ENCODE measurements around the gene SYDE1. TPM values are rescaled to one million over a fixed set of nuclear protein-coding genes. Genes with fewer than 3 reads are reported as not detected.
"Not testable (repeated sequence)": the region's sequence is repeated elsewhere in the genome, so short reads cannot be mapped to it uniquely, and the experiment has no call there.

SYDE1 gene
- total and polyA plus RNA-seq, 2 donors from 2014 or later, result 13.9 to 26.9 TPM

DNA sequence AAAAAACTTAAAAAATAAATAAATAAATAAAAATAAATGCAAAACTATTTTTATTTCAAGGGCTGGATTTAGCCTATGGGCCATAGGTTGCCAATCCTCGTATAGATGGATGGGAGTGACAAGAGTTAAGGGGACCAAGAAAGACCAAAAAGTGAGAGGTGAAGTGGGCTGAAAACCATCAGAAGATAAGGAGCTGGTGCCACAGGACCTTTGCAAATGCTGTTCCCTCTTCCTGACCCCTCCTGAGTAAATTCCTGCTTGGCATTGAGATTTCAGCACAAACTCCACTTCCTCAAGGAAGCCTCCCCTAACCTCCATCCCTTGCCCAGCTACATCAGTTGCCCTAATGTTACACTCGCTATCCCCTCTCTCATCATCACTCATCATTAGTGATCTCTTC lies 14.2 kb upstream of the SYDE1 start:
- intact Hi-C loops (cut with DNase I), result no loop called here
- no peak overlapping the region for H3K4me3 ChIP-seq (ENCODE audit: low read length in 3 of 3)

GRCh38 chr19:15096223-15096622 lies 11.0 kb upstream of the SYDE1 start:
- DNase-seq, result no peak
- no peak for TF ChIP-seq CTCF (IDR thresholded peaks at IDR 0.05; ENCODE audit: borderline replicate concordance, extremely low read depth, insufficient read depth)
- Histone ChIP-seq H3K4me3 (ENCODE audit: low read length in 3 of 3) (no peak overlapping the region), H3K27me3 (ENCODE audit: control insufficient read depth, insufficient read depth, low read length) (no peaks in the 10 kb centered on the region), H3K36me3 (ENCODE audit: control insufficient read depth in 2 of 3, insufficient read depth in 3 of 3, low read length in 3 of 3) (no peaks in the 10 kb centered on the region), H3K4me1 (ENCODE audit: control insufficient read depth in 2 of 3, insufficient read depth in 2 of 3, low read depth in 1 of 3, low read length in 3 of 3) (peaks cover 0 to 2% (median 0%) of the 10 kb centered on the region in 3 donors), H3K9me3 (ENCODE audit: control insufficient read depth in 2 of 3, insufficient read depth in 1 of 3, low read length in 3 of 3) (no peaks in the 10 kb centered on the region), H3K27ac (ENCODE audit: low read depth in 2 of 2, low read length in 2 of 2) (no peak overlapping the region), H3K9ac (ENCODE audit: low read length in 3 of 3) (no peak overlapping the region)
- FAIRE-seq, result no peak
- intact Hi-C loops (cut with DNase I), result no loop called here

More for the DNA sequence above, 14.2 kb upstream of the SYDE1 start:
- H3K9me3 ChIP-seq (ENCODE audit: control insufficient read depth in 2 of 3, insufficient read depth in 1 of 3, low read length in 3 of 3), result no peaks in the 10 kb centered on the region
- H3K27ac ChIP-seq (ENCODE audit: low read depth in 2 of 2, low read length in 2 of 2), result no peak overlapping the region
- H3K27me3 ChIP-seq (ENCODE audit: control insufficient read depth, insufficient read depth, low read length), result no peaks in the 10 kb centered on the region
- no peak for DNase-seq
- no peaks in the 10 kb centered on the region for H3K36me3 ChIP-seq (ENCODE audit: control insufficient read depth in 2 of 3, insufficient read depth in 3 of 3, low read length in 3 of 3)
- TF ChIP-seq CTCF (IDR thresholded peaks at IDR 0.05; ENCODE audit: borderline replicate concordance, extremely low read depth, insufficient read depth), result no peak
- FAIRE-seq, result no peak
- peaks cover 0 to 2% (median 0%) of the 10 kb centered on the region in 3 donors for H3K4me1 ChIP-seq (ENCODE audit: control insufficient read depth in 2 of 3, insufficient read depth in 2 of 3, low read depth in 1 of 3, low read length in 3 of 3)
- no peak overlapping the region for H3K9ac ChIP-seq (ENCODE audit: low read length in 3 of 3)

DNA sequence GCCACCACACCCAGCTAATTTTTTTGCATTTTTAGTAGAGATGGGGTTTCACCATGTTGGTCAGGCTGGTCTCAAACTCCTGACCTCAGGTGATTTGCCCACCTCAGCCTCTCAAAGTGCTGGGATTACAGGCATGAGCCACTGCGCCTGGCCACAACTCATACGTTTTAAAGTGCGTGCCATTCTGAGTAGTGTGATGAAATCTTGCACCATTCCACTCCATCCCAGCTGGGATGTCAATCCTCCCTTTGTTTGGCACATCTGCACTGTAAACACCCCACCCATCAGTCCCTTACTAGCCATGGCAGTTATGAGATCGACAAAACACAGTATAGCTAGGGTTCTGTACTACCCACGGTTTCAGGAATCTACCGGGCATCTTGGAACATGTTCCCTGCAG lies 9.2 kb upstream of the SYDE1 start:
- intact Hi-C loops (cut with DNase I); H3K9me3 ChIP-seq (ENCODE audit: control insufficient read depth in 2 of 3, insufficient read depth in 1 of 3, low read length in 3 of 3): not testable (repeated sequence)

DNA sequence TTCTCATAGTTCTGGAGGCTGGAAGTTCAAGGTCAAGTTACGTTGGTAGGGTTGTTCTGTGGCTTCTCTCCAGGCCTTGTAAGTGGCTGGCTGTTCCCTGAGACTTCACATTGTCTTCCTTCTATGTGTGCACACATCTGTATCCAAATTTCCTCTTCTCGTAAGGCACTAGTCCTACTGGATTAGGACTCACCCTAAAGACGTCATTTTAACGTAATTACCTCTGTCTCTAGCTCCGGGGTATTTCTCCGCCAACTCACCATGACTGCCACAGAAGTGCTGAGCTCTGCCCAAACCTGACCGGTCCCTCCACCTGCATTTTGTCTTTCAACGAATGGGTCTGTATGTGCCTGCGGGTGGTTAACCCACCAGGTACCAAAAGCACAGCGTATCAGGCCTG lies 8.7 kb upstream of the SYDE1 start:
- Histone ChIP-seq H3K4me3 (ENCODE audit: low read length in 3 of 3) (no peak overlapping the region), H3K27me3 (ENCODE audit: control insufficient read depth, insufficient read depth, low read length) (no peaks in the 10 kb centered on the region), H3K9ac (ENCODE audit: low read length in 3 of 3) (no peak overlapping the region), H3K4me1 (ENCODE audit: control insufficient read depth in 2 of 3, insufficient read depth in 2 of 3, low read depth in 1 of 3, low read length in 3 of 3) (no peaks in the 10 kb centered on the region), H3K9me3 (ENCODE audit: control insufficient read depth in 2 of 3, insufficient read depth in 1 of 3, low read length in 3 of 3) (peaks cover 0 to under 1% (median 0%) of the 10 kb centered on the region in 3 donors), H3K27ac (ENCODE audit: low read depth in 2 of 2, low read length in 2 of 2) (no peak overlapping the region), H3K36me3 (ENCODE audit: control insufficient read depth in 2 of 3, insufficient read depth in 3 of 3, low read length in 3 of 3) (no peaks in the 10 kb centered on the region)
- intact Hi-C loops (cut with DNase I), result no loop called here
- TF ChIP-seq CTCF (IDR thresholded peaks at IDR 0.05; ENCODE audit: borderline replicate concordance, extremely low read depth, insufficient read depth), result no peak
- FAIRE-seq (no peak), DNase-seq (no peak)

More for the DNA sequence above, 9.2 kb upstream of the SYDE1 start:
- not testable (repeated sequence) for H3K4me1 ChIP-seq (ENCODE audit: control insufficient read depth in 2 of 3, insufficient read depth in 2 of 3, low read depth in 1 of 3, low read length in 3 of 3); H3K36me3 ChIP-seq (ENCODE audit: control insufficient read depth in 2 of 3, insufficient read depth in 3 of 3, low read length in 3 of 3); H3K27ac ChIP-seq (ENCODE audit: low read depth in 2 of 2, low read length in 2 of 2); DNase-seq; FAIRE-seq; H3K9ac ChIP-seq (ENCODE audit: low read length in 3 of 3); H3K27me3 ChIP-seq (ENCODE audit: control insufficient read depth, insufficient read depth, low read length); H3K4me3 ChIP-seq (ENCODE audit: low read length in 3 of 3)

All from kidney (tissue), 14 donors.